GM10266 (cell line): Measurements from ENCODE around the gene PPP4R2.

ENCODE experiments used
- DNase-seq: peaks from one replicate; pipeline ENCODE4 v3.0.0; 2012; ENCODE audit errors: extremely low spot score
- CTCF ChIP-seq: IDR thresholded peaks from 2 replicates; pipeline ENCODE4 v1.5.1; 2012; ENCODE audit warnings: mild to moderate bottlenecking, low read depth; ENCODE audit not compliant: control insufficient read depth, insufficient read depth; ENCODE audit errors: missing control alignments

PPP4R2 gene

DNA sequence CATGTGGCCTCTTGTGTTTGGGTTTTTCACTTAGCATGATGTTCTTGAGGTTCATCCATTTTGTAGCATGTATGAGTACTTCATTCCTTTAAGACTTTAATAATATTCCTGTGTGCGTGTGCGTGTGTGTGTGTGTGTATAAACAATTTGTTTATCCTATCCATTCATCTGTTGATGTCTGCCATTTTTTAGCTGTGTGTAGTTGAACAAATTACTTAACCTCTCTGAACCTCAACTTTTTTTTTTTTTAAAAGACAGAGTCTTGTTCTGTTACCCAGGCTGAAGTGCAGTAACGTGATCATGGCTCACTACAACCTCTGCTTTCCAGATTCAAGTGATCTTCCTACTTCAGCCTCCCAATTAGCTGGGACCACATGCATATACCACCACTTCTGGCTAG lies 112.1 kb downstream of the PPP4R2 start:
- TF ChIP-seq CTCF: no peak
- no peak for DNase-seq

GRCh38 chr3:73110530-73110929 lies 113.9 kb downstream of the PPP4R2 start:
- no peak for DNase-seq
- TF ChIP-seq CTCF: no peak

DNA sequence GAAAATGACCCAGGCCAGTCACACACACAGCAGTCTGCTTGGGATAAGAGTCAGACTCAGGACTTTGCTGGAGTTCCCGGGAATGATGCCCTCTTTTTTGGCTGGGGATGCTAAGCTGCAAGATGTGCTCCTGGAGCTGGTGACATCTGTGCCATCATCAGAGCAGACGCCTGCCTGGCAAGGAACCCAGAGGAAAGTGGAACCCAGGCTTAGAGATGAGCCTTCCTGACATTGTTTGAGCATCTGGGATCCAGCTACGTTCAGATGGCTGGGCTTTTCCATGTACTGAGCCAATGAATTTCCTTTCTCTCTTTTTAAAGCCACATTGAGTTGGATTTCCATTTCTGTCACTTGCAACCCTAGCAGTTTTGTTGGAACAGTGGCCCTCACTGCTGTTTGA lies 118.1 kb downstream of the PPP4R2 start:
- no peak for TF ChIP-seq CTCF
- no peak for DNase-seq

GRCh38 chr3:73115806-73116205 lies 119.2 kb downstream of the PPP4R2 start:
- no peak for DNase-seq
- TF ChIP-seq CTCF: no peak
